Measurements from ENCODE around the gene DLGAP3. TPM values are rescaled to one million over a fixed set of nuclear protein-coding genes. Genes with fewer than 3 reads are reported as not detected.

DLGAP3 gene
- total RNA-seq, 2 donors from 2014 or later = 0.27 to 0.54 TPM

DNA sequence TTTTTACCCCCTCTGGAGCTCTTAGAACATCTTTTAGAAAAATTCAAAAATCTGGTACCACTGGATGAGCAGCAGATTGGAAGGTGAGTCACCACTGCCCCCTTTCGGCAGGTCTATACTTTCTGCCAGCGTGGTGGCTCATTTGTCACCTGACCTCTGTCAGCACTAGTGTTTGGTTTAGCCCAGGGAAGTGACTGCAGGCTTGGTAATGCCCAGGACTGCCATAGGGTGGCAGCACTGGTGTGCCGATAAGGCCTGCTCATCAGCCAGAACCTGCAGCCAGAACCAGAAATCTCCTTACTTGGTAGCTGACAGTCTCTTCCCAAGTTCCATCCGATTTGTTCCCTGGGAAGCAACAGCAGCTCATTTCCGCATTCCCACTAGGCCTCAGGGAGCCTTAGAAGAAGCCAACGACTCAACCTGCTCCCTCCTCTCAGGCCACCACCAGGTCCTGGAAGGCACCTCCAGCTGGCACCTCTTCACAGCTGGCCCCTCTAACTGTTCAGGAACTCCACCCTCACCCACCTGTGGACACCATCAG lies 76.7 kb downstream of the DLGAP3 start:
- H3K4me3 ChIP-seq = no peak overlapping the region
- intact Hi-C loops (cut with DNase I) = loop anchor here (2.0 kb wide), 1 partner anchor 66 kb away; no protein-coding TSS in a partner anchor
- no peaks in the 10 kb centered on the region for H3K9me3 ChIP-seq
- DNase-seq = peak; percentile 93
- H3K27me3 ChIP-seq = no peaks in the 10 kb centered on the region
- TF ChIP-seq, protein P1, sequence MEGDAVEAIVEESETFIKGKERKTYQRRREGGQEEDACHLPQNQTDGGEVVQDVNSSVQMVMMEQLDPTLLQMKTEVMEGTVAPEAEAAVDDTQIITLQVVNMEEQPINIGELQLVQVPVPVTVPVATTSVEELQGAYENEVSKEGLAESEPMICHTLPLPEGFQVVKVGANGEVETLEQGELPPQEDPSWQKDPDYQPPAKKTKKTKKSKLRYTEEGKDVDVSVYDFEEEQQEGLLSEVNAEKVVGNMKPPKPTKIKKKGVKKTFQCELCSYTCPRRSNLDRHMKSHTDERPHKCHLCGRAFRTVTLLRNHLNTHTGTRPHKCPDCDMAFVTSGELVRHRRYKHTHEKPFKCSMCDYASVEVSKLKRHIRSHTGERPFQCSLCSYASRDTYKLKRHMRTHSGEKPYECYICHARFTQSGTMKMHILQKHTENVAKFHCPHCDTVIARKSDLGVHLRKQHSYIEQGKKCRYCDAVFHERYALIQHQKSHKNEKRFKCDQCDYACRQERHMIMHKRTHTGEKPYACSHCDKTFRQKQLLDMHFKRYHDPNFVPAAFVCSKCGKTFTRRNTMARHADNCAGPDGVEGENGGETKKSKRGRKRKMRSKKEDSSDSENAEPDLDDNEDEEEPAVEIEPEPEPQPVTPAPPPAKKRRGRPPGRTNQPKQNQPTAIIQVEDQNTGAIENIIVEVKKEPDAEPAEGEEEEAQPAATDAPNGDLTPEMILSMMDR (IDR thresholded peaks at IDR 0.05) = peak; percentile 95
- H3K27ac ChIP-seq = no peak overlapping the region
- H3K9ac ChIP-seq (ENCODE audit: low read depth in 2 of 2, low read length in 2 of 2) = no peak overlapping the region
- H3K4me1 ChIP-seq = peaks cover under 1% of the 10 kb centered on the region
- peaks cover 7% of the 10 kb centered on the region for H3K36me3 ChIP-seq

DNA sequence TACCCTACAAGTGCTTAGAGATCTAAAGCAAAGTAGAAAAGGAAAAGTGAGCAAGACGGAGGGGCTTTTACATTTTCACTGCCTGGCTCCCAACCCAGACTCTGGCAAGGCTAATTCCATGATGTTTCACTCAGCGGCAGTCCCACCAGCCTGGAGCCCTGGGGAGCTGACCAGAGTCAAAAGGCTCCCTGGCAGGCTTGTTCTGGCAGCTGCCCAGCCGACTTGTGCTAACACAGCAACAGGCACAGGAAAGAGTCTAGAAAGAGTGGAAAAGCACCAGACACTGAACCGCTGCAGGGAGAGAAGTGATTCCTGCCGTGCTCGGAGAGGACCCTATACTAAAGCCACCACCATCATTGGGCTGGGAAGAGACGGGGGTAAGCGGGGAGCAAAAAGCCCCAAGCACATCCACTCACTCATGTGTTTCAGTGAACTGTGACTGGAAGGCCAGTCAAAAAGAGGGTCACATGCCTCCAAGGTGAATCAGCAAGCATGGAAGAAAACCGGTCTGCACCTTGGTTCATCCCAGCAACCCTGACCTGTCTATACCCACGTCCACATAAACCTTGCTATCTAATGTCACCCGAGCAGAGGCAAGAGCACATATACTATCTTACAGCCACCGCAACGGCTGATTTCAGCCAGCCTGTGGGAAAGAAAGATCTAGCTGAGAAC lies 77.9 kb downstream of the DLGAP3 start:
- Histone ChIP-seq H3K27ac (no peak overlapping the region), H3K9me3 (no peaks in the 10 kb centered on the region), H3K27me3 (no peaks in the 10 kb centered on the region), H3K9ac (ENCODE audit: low read depth in 2 of 2, low read length in 2 of 2) (no peak overlapping the region), H3K4me1 (no peaks in the 10 kb centered on the region), H3K4me3 (no peak overlapping the region), H3K36me3 (peaks cover 7% of the 10 kb centered on the region)
- intact Hi-C loops (cut with DNase I) = loop anchor here (2.0 kb wide), 1 partner anchor 65 kb away; no protein-coding TSS in a partner anchor
- DNase-seq = no peak
- TF ChIP-seq, protein P1 (IDR thresholded peaks at IDR 0.05) = no peak

DNA sequence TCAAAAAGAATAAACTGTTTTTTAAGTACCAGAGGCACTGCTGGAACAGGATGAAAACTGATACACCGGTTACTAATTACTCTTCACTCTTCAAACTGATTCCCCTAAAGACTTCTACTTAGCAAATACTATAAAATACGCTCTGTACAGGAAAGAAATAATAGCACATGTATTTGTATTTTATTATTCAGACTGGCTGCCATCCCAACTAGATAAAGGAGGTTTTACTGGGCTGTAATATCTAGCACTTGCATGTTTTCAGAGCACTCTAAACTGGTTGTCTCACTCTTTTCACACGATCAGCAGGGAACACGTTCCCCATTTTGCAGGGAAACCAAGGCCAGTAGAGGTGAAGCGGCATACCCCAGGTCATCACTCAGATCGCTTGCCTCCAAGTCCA lies 79.1 kb downstream of the DLGAP3 start:
- no peak overlapping the region for H3K9ac ChIP-seq (ENCODE audit: low read depth in 2 of 2, low read length in 2 of 2)
- TF ChIP-seq, protein P1 (IDR thresholded peaks at IDR 0.05) = no peak
- H3K27me3 ChIP-seq = no peaks in the 10 kb centered on the region
- intact Hi-C loops (cut with DNase I) = no loop called here
- H3K27ac ChIP-seq = no peak overlapping the region
- no peak for DNase-seq
- H3K9me3 ChIP-seq = no peaks in the 10 kb centered on the region
- H3K4me3 ChIP-seq = no peak overlapping the region
- H3K4me1 ChIP-seq = no peaks in the 10 kb centered on the region
- peaks cover 3% of the 10 kb centered on the region for H3K36me3 ChIP-seq

DNA sequence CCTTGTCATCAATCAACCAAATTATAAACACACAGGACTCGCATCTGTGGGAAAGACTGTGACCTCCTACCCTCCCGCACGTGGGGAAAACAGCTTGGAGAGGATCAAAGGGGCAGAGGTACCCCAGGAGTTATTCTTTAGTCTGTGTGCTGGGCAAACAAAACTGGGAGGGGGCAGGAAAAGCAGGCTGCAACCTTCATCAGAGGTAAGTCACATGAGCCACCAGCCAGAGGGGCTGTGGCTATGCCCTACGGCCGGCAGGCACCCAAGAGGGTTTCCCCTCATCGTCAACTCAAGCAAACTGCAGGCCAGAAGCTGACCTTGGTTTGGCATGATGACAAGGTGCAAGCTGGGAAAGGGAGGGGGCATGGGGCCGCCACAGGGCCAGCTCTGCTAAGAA lies 82.4 kb downstream of the DLGAP3 start:
- no peaks in the 10 kb centered on the region for H3K9me3 ChIP-seq
- H3K27ac ChIP-seq = no peak overlapping the region
- H3K36me3 ChIP-seq = no peaks in the 10 kb centered on the region
- no peak overlapping the region for H3K4me3 ChIP-seq
- no peaks in the 10 kb centered on the region for H3K27me3 ChIP-seq
- DNase-seq = no peak
- H3K9ac ChIP-seq (ENCODE audit: low read depth in 2 of 2, low read length in 2 of 2) = no peak overlapping the region
- intact Hi-C loops (cut with DNase I) = no loop called here
- TF ChIP-seq, protein P1 (IDR thresholded peaks at IDR 0.05) = no peak
- H3K4me1 ChIP-seq = no peaks in the 10 kb centered on the region

DNA sequence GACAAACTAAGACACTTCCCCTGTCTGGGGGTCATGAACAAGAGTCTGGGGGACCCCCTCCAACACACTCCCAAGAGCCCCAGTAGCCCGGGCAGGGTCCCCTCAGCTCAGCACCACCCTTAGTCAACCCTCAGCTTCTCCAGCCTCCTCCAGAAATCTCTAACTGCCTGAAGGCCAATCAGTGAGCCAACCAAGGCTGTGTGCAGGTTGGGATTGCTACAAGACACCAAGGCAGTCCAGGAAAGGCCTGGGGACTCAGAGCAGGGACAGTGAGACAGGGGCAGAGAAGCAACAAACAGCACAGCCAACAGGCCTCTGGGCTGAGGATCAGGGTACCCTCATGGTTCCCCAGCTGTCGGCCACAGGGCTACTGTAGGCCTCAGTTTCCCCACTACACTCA lies 83.2 kb downstream of the DLGAP3 start:
- H3K4me1 ChIP-seq = no peaks in the 10 kb centered on the region
- no peaks in the 10 kb centered on the region for H3K9me3 ChIP-seq
- DNase-seq = no peak
- TF ChIP-seq, protein P1 (IDR thresholded peaks at IDR 0.05) = no peak
- H3K9ac ChIP-seq (ENCODE audit: low read depth in 2 of 2, low read length in 2 of 2) = no peak overlapping the region
- no peak overlapping the region for H3K27ac ChIP-seq
- H3K4me3 ChIP-seq = no peak overlapping the region
- intact Hi-C loops (cut with DNase I) = no loop called here
- H3K36me3 ChIP-seq = no peaks in the 10 kb centered on the region
- H3K27me3 ChIP-seq = no peaks in the 10 kb centered on the region

Measured in colonic mucosa (tissue), 4 donors.